Natural killer cell treated with Interleukin-12 subunit alpha and Interleukin-12 subunit beta and Interleukin-15 and Interleukin-18, amount 100 ng/mL, for 72 hours (primary cell): ENCODE data around the gene RTL10. TPM values are rescaled to one million over a fixed set of nuclear protein-coding genes. Genes with fewer than 3 reads are reported as not detected.
"Not testable (repeated sequence)": the region's sequence is repeated elsewhere in the genome, so short reads cannot be mapped to it uniquely, and the experiment has no call there.

Source experiments
- ATAC-seq, 2 donors: fragments of 150-1000 bp; cut with Tn5 transposase in 1 of 2; sonication (Bioruptor Pico), chemical (Tn5 transposase) in 1 of 2; 2 replicates each; pipeline ENCODE4 v1.10.0; 2021
- DNase-seq: peaks from one replicate; pipeline ENCODE4 v3.0.0; 2022; ENCODE audit warnings: low spot score
- H3K27ac Mint-ChIP-seq, 2 donors: 1 replicate in 1 of 2; 2 replicates in 1 of 2; pipeline ENCODE4 v1.8.0; 2022; ENCODE audit warnings: mixed read lengths in 2 of 2, mild to moderate bottlenecking in 1 of 2, moderate library complexity in 1 of 2
- H3K27me3 Mint-ChIP-seq, 2 donors: 1 replicate in 1 of 2; 2 replicates in 1 of 2; pipeline ENCODE4 v1.8.0; 2022; ENCODE audit warnings: mixed read lengths in 2 of 2
- H3K36me3 Mint-ChIP-seq: one replicate; pipeline ENCODE4 v1.8.0; 2022; ENCODE audit warnings: mixed read lengths
- H3K4me1 Mint-ChIP-seq, 2 donors: 1 replicate in 1 of 2; 2 replicates in 1 of 2; pipeline ENCODE4 v1.8.0; 2022; ENCODE audit warnings: low read depth in 2 of 2, mixed read lengths in 2 of 2, mild to moderate bottlenecking in 1 of 2
- H3K4me3 Mint-ChIP-seq: one replicate; pipeline ENCODE4 v1.8.0; 2022; ENCODE audit warnings: mixed read lengths
- H3K9me3 Mint-ChIP-seq: 2 replicates; pipeline ENCODE4 v1.8.0; 2022; ENCODE audit warnings: mixed read lengths
- total RNA-seq, 2 donors: library from RNA; stranded (reverse); gene quantifications; one replicate each; pipeline ENCODE4 v1.2.3, GENCODE V29; 2022

Gene RTL10
- total RNA-seq, 2 donors from 2014 or later, result 11.2 to 26.3 TPM

DNA sequence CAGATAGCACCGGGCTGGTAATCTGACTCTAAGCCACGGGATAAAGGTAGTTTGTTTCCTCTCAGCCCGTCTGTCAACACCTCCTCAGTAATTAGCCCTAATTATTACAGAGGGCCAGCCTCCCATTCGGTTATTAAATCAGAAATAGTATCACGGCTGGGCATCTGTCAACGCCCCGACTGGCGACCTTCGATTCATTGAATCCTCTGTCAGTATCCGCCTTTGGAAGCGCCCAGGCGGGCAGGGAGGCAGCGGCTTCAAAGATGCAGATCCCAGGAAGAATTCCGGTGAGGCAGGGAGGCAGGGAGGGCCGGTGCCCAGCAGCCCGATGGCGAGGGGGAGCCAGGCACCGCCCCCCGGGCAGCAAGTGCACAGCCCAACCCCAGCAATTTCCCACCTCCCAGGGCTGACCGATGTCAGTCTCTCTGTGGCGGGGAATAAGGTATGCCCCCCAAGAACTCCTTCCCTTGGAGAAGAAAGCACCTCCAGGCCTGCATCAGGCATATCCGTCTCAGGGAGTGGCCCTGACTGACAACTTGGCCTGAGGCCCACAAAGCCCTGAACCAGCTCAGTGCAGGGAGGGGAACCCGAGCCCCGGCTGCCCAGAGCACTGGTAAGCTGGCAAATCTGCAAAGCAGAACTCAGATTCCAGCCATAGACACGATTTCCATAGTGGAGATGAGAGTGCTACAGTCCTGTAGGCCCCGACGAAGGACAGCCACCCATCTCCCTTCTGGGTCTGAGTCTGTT, 11.4 kb downstream of the RTL10 start:
- H3K27ac Mint-ChIP-seq, result no peak overlapping the region
- H3K4me1 Mint-ChIP-seq, result peaks cover 0 to 14% of the 10 kb centered on the region in 2 donors
- no peaks in the 10 kb centered on the region for H3K36me3 Mint-ChIP-seq
- ATAC-seq (no peak), DNase-seq (no peak)
- no peaks in the 10 kb centered on the region for H3K27me3 Mint-ChIP-seq
- H3K9me3 Mint-ChIP-seq, result no peaks in the 10 kb centered on the region
- no peak overlapping the region for H3K4me3 Mint-ChIP-seq

DNA sequence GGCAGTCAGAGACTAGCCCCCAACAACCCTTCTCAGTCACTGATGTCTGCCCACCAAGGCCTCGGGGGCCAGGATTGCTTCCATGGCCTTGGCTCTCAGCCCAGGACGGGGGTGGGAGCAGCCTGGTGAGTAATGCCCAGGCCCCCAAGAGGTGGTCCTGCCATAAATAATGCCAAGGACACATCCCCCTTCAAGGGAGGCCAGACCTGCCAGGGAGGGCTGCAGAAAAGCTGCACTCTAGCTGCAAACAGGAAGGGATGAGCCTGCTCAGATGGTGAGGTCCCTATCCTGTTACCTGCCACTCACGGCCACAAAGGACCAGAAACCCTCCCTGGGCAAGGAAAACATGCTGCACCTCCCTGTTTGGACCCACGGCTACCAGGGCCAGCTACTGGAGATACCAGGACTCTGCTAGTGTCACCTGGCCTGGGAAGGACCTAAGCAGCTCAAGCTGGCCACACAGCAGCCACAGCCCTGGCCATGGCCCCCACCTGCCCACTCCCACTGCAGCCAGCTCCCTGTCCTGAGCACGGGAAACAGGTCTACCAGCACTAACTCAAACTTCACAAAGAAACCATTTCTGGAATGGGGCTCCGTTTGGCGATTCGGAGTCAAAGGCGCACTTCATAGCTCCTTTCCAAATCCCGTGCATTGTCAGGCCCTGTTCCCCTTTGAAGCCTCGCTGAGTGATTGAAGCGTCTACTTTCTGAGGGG, 12.1 kb downstream of the RTL10 start:
- no peak for DNase-seq
- ATAC-seq, result no peak
- Mint-ChIP-seq H3K27ac (no peak overlapping the region), H3K9me3 (no peaks in the 10 kb centered on the region), H3K4me1 (peaks cover 0 to 18% of the 10 kb centered on the region in 2 donors), H3K36me3 (no peaks in the 10 kb centered on the region), H3K27me3 (no peaks in the 10 kb centered on the region), H3K4me3 (no peak overlapping the region)

DNA sequence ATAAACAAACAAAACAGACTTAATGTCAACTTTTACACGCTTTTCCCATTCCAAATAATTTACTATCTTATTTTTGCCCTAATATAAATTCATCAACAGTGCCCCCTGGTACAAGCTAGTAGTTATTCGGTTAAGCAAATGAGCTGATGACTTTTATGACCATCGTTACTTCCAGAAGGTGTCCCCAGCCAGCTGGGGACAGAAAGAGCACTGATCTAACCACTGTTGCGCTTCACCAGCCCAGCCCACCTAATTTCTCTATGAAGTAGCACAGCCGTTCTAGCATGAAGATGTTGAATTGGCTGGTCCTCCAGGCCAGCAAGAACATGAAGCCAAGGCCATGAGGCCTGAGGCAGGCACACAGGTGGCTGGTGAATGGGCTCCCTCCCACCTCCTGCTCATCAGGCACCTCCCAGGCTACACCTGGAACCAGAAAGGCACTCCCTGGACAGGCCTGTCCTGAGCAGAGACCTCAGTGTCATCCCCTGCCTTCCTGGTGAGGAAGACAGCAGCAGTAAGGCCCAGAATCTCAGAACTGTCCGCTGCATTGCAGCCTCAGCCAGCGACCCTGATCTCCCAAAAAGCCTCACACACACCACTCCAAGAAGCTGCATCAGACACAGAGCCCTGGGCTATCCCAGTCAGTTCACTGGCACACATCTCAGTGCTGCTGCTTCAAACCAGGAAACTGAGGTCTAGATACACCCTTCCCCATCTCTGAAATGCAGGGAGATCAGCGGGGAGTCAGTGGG, 12.9 kb downstream of the RTL10 start:
- ATAC-seq, result no peak
- no peak overlapping the region for H3K27ac Mint-ChIP-seq

DNA sequence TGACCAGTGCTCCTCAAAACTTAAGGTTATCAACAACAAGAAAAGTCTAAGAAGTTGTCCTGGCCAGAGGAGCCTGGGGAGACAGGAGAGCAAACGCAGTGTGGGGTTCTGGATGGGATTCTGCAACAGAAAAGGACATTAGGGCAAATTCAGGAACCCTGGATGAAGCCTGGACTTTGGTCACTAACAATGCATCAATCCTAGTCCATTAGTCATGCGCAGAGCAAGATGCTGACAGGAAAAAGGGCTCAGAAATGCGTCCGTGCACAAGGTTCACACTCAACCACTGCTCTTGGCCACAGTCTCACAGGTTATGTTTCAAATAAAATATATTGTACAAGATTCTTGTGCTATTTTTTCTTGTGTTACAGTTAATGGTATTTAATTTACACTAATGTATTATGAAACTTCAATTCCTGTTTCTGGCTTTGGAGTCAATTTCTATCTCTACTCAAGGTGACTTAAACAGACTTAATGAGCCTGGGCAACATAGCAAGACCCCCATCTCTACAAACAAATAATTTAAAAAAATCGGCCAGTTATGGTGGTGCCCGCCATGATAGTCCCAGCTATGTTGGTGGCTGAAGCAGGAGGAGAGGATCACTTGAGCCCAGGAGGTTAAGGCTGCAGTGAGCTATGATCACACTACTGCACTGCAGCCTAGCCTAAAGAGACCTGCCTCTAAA, 13.6 kb downstream of the RTL10 start:
- DNase-seq, result no peak
- peaks cover under 1 to 18% of the 10 kb centered on the region in 2 donors for H3K4me1 Mint-ChIP-seq
- no peak for ATAC-seq
- no peaks in the 10 kb centered on the region for H3K9me3 Mint-ChIP-seq
- H3K4me3 Mint-ChIP-seq, result no peak overlapping the region
- no peaks in the 10 kb centered on the region for H3K27me3 Mint-ChIP-seq
- H3K27ac Mint-ChIP-seq, result no peak overlapping the region
- H3K36me3 Mint-ChIP-seq, result no peaks in the 10 kb centered on the region

More for the DNA sequence above, 12.9 kb downstream of the RTL10 start:
- H3K4me1 Mint-ChIP-seq, result peaks cover 0 to 18% of the 10 kb centered on the region in 2 donors
- no peak overlapping the region for H3K4me3 Mint-ChIP-seq
- no peaks in the 10 kb centered on the region for H3K9me3 Mint-ChIP-seq
- H3K36me3 Mint-ChIP-seq, result no peaks in the 10 kb centered on the region
- H3K27me3 Mint-ChIP-seq, result no peaks in the 10 kb centered on the region
- no peak for DNase-seq

DNA sequence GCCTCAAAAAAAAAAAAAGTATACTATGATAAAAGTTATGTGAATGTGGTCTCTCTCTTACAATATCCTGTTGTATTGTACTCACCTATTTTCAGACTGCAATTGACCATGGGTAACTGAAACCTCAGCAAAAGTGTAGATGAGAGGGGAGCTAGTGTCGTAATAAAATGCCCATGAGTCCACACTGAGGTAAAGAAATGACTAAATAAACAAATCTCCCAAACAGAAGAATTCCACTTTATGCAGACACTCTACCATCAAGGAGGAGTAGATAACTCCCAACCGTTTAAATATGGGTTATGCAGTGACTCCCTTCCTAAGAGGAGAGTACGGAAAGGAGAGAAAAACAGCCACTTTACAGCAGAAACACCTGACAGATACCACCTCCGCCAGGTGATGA, 14.6 kb downstream of the RTL10 start:
- Mint-ChIP-seq H3K4me3 (no peak overlapping the region), H3K9me3 (no peaks in the 10 kb centered on the region), H3K27ac (no peak overlapping the region), H3K4me1 (peaks cover 6 to 16% of the 10 kb centered on the region in 2 donors), H3K36me3 (no peaks in the 10 kb centered on the region), H3K27me3 (no peaks in the 10 kb centered on the region)
- ATAC-seq, result no peak
- no peak for DNase-seq

DNA sequence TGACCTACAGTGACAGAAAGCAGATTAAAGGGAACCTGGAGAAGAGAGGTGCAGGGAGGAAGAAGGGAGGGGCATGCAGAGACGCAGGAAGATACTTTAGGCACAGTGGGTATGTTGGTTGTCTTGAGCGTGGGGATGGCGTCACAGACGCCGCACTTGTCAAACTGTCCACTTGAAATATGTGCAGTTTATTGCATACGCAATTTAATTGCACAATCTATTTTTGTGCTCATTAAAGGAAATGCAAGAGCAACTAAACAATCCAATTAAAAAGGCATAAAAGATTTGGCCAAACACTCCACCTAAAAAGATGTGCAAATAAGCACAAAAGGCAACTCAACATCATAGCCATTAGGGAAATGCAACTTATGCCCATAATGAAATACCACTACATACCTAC, 16.8 kb downstream of the RTL10 start:
- H3K9me3 Mint-ChIP-seq, result no peaks in the 10 kb centered on the region
- no peaks in the 10 kb centered on the region for H3K36me3 Mint-ChIP-seq
- no peak overlapping the region for H3K4me3 Mint-ChIP-seq
- ATAC-seq (no peak), DNase-seq (no peak)
- no peaks in the 10 kb centered on the region for H3K27me3 Mint-ChIP-seq
- peaks cover 13 to 16% of the 10 kb centered on the region in 2 donors for H3K4me1 Mint-ChIP-seq
- H3K27ac Mint-ChIP-seq, result no peak overlapping the region

DNA sequence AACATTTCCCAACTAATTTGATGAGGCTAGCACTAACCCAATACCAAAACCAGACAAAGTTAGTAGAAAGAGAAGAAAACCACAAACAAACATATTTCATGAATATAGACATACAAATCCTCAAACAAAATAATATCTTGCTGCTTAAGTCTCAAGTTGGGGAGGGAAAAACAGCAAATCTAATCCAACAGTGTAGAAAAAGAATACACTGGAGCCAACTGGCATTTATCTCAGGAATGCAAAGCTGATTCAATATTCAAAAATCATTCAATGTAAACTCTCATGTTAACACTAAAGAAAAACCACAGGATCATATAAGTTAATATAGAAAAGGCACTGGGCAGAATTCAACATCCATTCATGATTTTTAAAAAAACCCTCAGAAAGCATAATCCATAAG, 18.2 kb downstream of the RTL10 start:
- Mint-ChIP-seq H3K4me1 (peaks cover 16% of the 10 kb centered on the region in 2 donors), H3K27ac (no peak overlapping the region)

DNA sequence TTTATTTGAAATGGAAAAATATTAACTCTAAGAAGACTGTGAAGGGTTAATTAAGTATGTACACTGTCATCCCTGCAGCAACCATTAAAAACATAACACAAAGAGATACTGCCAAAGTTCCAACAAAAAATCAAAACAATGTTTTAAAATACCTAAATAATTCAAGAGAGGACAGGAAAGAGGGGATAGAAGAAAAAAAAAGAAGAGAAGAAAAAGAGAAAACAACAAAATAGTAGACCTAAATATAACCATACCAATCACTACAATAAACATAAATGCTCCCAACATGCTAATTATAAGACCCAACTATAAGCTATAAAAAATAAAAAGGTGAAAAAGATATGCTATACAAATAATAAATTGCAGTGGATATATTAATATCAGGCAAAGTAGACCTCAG, 20.1 kb downstream of the RTL10 start:
- Mint-ChIP-seq H3K27ac (no peak overlapping the region), H3K4me1 (peaks cover 10 to 16% of the 10 kb centered on the region in 2 donors), H3K36me3 (no peaks in the 10 kb centered on the region), H3K9me3 (no peaks in the 10 kb centered on the region), H3K4me3 (no peak overlapping the region), H3K27me3 (no peaks in the 10 kb centered on the region)
- DNase-seq (no peak), ATAC-seq (no peak)

More for the DNA sequence above, 18.2 kb downstream of the RTL10 start:
- Mint-ChIP-seq H3K27me3 (no peaks in the 10 kb centered on the region), H3K36me3 (no peaks in the 10 kb centered on the region), H3K4me3 (no peak overlapping the region), H3K9me3 (no peaks in the 10 kb centered on the region)
- ATAC-seq (no peak), DNase-seq (no peak)

DNA sequence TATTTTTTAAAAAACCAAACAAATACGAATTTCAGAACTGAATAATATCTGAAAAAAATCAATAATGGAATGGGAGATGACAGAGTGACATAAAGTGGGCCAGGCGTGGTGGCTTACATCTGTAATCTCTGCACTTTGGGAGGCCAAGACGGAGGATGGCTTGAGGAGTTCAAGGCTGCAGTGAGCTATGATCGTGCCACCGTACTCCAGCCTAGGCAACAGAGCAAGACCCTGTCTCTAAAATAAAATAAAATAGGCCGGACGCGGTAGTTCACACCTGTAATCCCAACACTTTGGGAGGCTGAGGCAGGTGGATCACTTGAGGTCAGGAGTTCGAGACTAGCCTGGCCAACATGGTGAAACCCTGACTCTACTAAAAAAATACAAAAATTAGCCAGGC, 21.3 kb downstream of the RTL10 start:
- not testable (repeated sequence) for H3K27me3 Mint-ChIP-seq, H3K4me3 Mint-ChIP-seq, H3K9me3 Mint-ChIP-seq, ATAC-seq, H3K36me3 Mint-ChIP-seq, DNase-seq, H3K27ac Mint-ChIP-seq
- peaks cover 8 to 16% of the 10 kb centered on the region in 2 donors for H3K4me1 Mint-ChIP-seq

DNA sequence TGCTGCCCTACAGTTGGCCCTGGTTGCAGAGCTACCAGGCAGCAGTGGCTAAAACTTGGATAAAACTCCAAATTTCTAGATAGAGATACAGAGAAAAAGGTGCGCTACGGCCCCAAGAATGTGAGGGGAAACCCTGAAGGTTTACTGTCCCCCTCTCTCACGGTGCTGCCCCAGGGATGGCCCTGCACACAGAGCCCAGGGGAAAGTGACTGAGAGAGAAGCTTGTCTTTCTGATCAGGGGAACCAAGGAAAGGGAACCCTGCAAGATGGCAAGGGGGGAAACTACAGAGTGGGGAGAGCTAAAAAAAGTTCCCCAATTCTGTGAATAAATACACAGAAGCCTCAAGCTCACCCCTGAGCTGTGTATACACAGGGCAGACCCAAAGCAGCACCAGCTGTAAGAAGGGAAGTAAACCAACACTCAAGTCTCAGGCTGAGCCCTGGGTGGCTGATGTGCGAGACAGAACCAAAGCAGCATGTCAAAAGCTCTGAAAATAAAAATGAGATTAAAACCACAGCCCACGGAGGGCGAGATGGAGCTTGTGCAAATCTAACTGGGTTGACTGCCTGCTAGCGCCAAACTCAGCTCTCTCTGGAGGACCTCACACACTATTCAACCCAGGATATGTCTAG, 22.1 kb downstream of the RTL10 start:
- Mint-ChIP-seq H3K27me3 (no peaks in the 10 kb centered on the region), H3K27ac (no peak overlapping the region), H3K36me3 (no peaks in the 10 kb centered on the region), H3K9me3 (no peaks in the 10 kb centered on the region), H3K4me1 (peaks cover 4 to 16% of the 10 kb centered on the region in 2 donors), H3K4me3 (no peak overlapping the region)
- DNase-seq, result no peak
- no peak for ATAC-seq

DNA sequence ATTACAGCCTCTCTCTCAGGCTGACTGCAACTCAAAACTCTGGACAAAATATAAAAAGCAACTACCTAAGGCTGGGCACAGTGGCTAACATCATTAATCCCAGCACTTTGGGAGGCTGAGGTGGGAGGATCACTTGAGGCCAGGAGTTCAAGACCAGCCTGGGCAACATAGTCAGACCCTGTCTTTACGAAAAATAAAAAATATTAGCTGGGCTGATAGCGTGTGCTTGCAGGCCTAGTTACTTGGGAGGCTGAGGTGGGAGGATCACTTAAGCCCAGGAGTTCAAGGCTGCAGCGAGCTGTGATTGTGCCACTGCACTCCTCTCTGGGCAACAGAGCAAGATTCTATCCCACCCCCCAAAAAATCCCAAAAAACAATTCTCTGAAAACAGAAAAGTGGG, 22.7 kb downstream of the RTL10 start:
- H3K9me3 Mint-ChIP-seq, H3K27ac Mint-ChIP-seq, H3K4me3 Mint-ChIP-seq, ATAC-seq, H3K36me3 Mint-ChIP-seq, DNase-seq, H3K27me3 Mint-ChIP-seq: not testable (repeated sequence)
- H3K4me1 Mint-ChIP-seq, result peaks cover 3 to 16% of the 10 kb centered on the region in 2 donors

DNA sequence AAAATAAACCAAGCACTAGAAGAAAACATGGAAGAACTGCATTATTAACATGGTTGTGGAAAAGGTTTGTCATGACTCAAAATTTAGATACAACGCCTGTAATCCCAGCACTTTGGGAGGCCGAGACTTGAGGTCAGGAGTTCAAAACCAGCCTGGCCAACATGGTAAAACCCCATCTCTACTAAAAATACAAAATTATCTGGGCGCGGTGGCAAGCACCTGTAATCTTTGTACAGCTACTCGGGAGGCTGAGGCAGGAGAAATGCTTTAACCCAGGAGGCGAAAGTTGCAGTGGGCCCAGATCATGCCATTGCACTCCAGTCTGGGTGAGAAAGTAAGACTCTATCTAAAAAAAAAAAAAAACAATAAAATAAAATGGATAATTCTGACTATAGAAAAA, 23.7 kb downstream of the RTL10 start:
- H3K4me1 Mint-ChIP-seq, result peaks cover 3 to 15% of the 10 kb centered on the region in 2 donors
- H3K36me3 Mint-ChIP-seq, result no peaks in the 10 kb centered on the region
- no peaks in the 10 kb centered on the region for H3K27me3 Mint-ChIP-seq
- H3K9me3 Mint-ChIP-seq, result no peaks in the 10 kb centered on the region
- no peak for DNase-seq
- no peak overlapping the region for H3K27ac Mint-ChIP-seq
- no peak for ATAC-seq
- H3K4me3 Mint-ChIP-seq, result no peak overlapping the region

DNA sequence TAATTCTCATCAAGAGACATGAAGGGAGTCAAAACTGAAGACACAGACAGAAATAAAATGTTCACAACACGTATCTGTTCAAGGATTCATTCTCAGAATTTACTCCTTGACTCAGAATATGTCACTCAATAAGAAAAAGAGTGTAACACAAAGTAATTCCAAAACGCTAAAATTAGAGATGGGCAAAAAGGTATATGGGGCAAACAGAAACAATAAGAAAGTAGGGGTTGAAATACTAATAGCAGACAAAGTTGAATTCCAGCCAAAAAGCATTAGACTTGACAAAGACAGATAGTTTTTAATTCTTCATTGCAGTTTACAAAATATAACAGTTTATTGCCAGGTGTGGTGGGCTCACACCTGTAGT, 26.7 kb downstream of the RTL10 start:
- no peaks in the 10 kb centered on the region for H3K36me3 Mint-ChIP-seq
- no peak for ATAC-seq
- no peaks in the 10 kb centered on the region for H3K27me3 Mint-ChIP-seq
- H3K4me3 Mint-ChIP-seq, result no peak overlapping the region
- no peak overlapping the region for H3K27ac Mint-ChIP-seq
- peaks cover 6% of the 10 kb centered on the region in 2 donors for H3K4me1 Mint-ChIP-seq
- no peak for DNase-seq
- no peaks in the 10 kb centered on the region for H3K9me3 Mint-ChIP-seq
